SHP77 (cell line): ENCODE measurements around the gene C16orf74.

Experiments used
- DNase-seq, 2 experiments: peaks; one replicate each; lab custom pipeline; 2025; lab: John Stamatoyannopoulos, UW

Gene C16orf74

GRCh38 chr16:85746460-85747215 lies 4.3 kb downstream of the C16orf74 start:
- no peak for DNase-seq

GRCh38 chr16:85738923-85739715 lies 11.8 kb downstream of the C16orf74 start:
- DNase-seq, result no peak

GRCh38 chr16:85736921-85737320 lies 14.0 kb downstream of the C16orf74 start:
- DNase-seq, result no peak

GRCh38 chr16:85735946-85736345 lies 14.9 kb downstream of the C16orf74 start:
- no peak for DNase-seq

GRCh38 chr16:85735225-85735635 lies 15.7 kb downstream of the C16orf74 start:
- no peak for DNase-seq

- DNase-seq, result no peak
Observed at GRCh38 chr16:85734311-85735017, 16.4 kb downstream of the C16orf74 start.

GRCh38 chr16:85733839-85734170 lies 17.1 kb downstream of the C16orf74 start:
- no peak for DNase-seq

GRCh38 chr16:85733155-85733838 lies 17.6 kb downstream of the C16orf74 start:
- DNase-seq, result no peak

- peak in 1 of 2 experiments; percentile 34 for DNase-seq
Observed at GRCh38 chr16:85731179-85731578, 19.7 kb downstream of the C16orf74 start.

- no peak for DNase-seq
Observed at GRCh38 chr16:85730186-85730465, 20.8 kb downstream of the C16orf74 start.

GRCh38 chr16:85729452-85730185 lies 21.3 kb downstream of the C16orf74 start:
- no peak for DNase-seq

GRCh38 chr16:85728879-85729278 lies 22.0 kb downstream of the C16orf74 start:
- DNase-seq, result no peak

GRCh38 chr16:85724936-85725335 lies 26.0 kb downstream of the C16orf74 start:
- no peak for DNase-seq

GRCh38 chr16:85724126-85724879 lies 26.6 kb downstream of the C16orf74 start:
- no peak for DNase-seq

- DNase-seq, result no peak
Observed at GRCh38 chr16:85722128-85722893, 28.6 kb downstream of the C16orf74 start.

- DNase-seq, result no peak
Observed at GRCh38 chr16:85720302-85720637, 30.6 kb downstream of the C16orf74 start.

- no peak for DNase-seq
Observed at GRCh38 chr16:85719605-85720301, 31.1 kb downstream of the C16orf74 start.

GRCh38 chr16:85718682-85719081 lies 32.2 kb downstream of the C16orf74 start:
- DNase-seq, result peak; percentile 75 to 79

GRCh38 chr16:85718153-85718477 lies 32.8 kb downstream of the C16orf74 start:
- no peak for DNase-seq
